ENCODE measurements around the gene EPHB1. TPM values are rescaled to one million over a fixed set of nuclear protein-coding genes. Genes with fewer than 3 reads are reported as not detected.

EPHB1 gene
- total RNA-seq, 1 donor from 2014 or later = 1.8 TPM

DNA sequence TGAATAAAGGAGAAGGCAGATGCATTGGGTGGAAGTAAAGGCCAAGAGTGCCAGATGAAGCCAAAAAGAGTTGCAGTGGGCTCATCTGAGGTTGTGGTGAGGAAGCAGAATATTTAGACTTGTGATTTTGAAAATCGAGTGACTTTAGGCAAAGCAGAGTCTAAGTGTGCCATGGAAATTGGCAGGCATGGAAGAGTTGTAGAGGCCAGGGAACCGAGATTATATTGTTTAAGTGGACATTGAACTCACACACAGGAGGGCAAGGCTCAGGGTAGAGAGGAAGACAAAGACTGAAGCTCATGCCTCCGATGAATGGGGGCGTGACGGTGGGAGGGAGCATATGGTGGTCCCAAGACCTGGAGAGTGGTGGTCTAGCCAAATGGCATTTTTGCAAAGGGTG lies 347.5 kb downstream of the EPHB1 start:
- no peak for DNase-seq (ENCODE audit: low spot score, unreplicated experiment)
- Mint-ChIP-seq H3K27ac (no peak overlapping the region), H3K4me3 (ENCODE audit: low read depth) (no peak overlapping the region), H3K27me3 (no peaks in the 10 kb centered on the region), H3K36me3 (ENCODE audit: insufficient read depth) (no peaks in the 10 kb centered on the region), H3K9me3 (ENCODE audit: low read depth) (no peaks in the 10 kb centered on the region), H3K4me1 (ENCODE audit: low read depth) (no peaks in the 10 kb centered on the region)
- no peak for TF ChIP-seq CTCF (IDR thresholded peaks at IDR 0.05; ENCODE audit: unreplicated experiment)

- peaks cover under 1% of the 10 kb centered on the region for H3K27me3 Mint-ChIP-seq
- no peak for TF ChIP-seq CTCF (IDR thresholded peaks at IDR 0.05; ENCODE audit: unreplicated experiment)
- H3K9me3 Mint-ChIP-seq (ENCODE audit: low read depth) = no peaks in the 10 kb centered on the region
- no peak for DNase-seq (ENCODE audit: low spot score, unreplicated experiment)
- no peaks in the 10 kb centered on the region for H3K36me3 Mint-ChIP-seq (ENCODE audit: insufficient read depth)
- no peak overlapping the region for H3K27ac Mint-ChIP-seq
- H3K4me1 Mint-ChIP-seq (ENCODE audit: low read depth) = no peaks in the 10 kb centered on the region
- H3K4me3 Mint-ChIP-seq (ENCODE audit: low read depth) = no peak overlapping the region
These were observed 348.4 kb downstream of the EPHB1 start for GRCh38 chr3:135143474-135143873.

GRCh38 chr3:135145581-135145980 lies 350.5 kb downstream of the EPHB1 start:
- H3K27me3 Mint-ChIP-seq = peaks cover 9% of the 10 kb centered on the region
- no peaks in the 10 kb centered on the region for H3K4me1 Mint-ChIP-seq (ENCODE audit: low read depth)
- TF ChIP-seq CTCF (IDR thresholded peaks at IDR 0.05; ENCODE audit: unreplicated experiment) = no peak
- DNase-seq (ENCODE audit: low spot score, unreplicated experiment) = no peak
- no peaks in the 10 kb centered on the region for H3K9me3 Mint-ChIP-seq (ENCODE audit: low read depth)
- no peaks in the 10 kb centered on the region for H3K36me3 Mint-ChIP-seq (ENCODE audit: insufficient read depth)
- H3K4me3 Mint-ChIP-seq (ENCODE audit: low read depth) = no peak overlapping the region
- no peak overlapping the region for H3K27ac Mint-ChIP-seq

GRCh38 chr3:135147657-135148056 lies 352.6 kb downstream of the EPHB1 start:
- no peaks in the 10 kb centered on the region for H3K9me3 Mint-ChIP-seq (ENCODE audit: low read depth)
- H3K4me1 Mint-ChIP-seq (ENCODE audit: low read depth) = no peaks in the 10 kb centered on the region
- TF ChIP-seq CTCF (IDR thresholded peaks at IDR 0.05; ENCODE audit: unreplicated experiment) = no peak
- H3K27me3 Mint-ChIP-seq = peaks cover 15% of the 10 kb centered on the region
- no peaks in the 10 kb centered on the region for H3K36me3 Mint-ChIP-seq (ENCODE audit: insufficient read depth)
- DNase-seq (ENCODE audit: low spot score, unreplicated experiment) = no peak
- H3K4me3 Mint-ChIP-seq (ENCODE audit: low read depth) = no peak overlapping the region
- H3K27ac Mint-ChIP-seq = no peak overlapping the region

- no peak overlapping the region for H3K4me3 Mint-ChIP-seq (ENCODE audit: low read depth)
- H3K9me3 Mint-ChIP-seq (ENCODE audit: low read depth) = no peaks in the 10 kb centered on the region
- DNase-seq (ENCODE audit: low spot score, unreplicated experiment) = no peak
- no peak for TF ChIP-seq CTCF (IDR thresholded peaks at IDR 0.05; ENCODE audit: unreplicated experiment)
- H3K36me3 Mint-ChIP-seq (ENCODE audit: insufficient read depth) = no peaks in the 10 kb centered on the region
- H3K4me1 Mint-ChIP-seq (ENCODE audit: low read depth) = no peaks in the 10 kb centered on the region
- H3K27ac Mint-ChIP-seq = no peak overlapping the region
- H3K27me3 Mint-ChIP-seq = peaks cover 15% of the 10 kb centered on the region
These were observed 353.4 kb downstream of the EPHB1 start for GRCh38 chr3:135148398-135149020.
